H1 (cell line): ENCODE measurements around the gene VPS11. TPM values are rescaled to one million over a fixed set of nuclear protein-coding genes. Genes with fewer than 3 reads are reported as not detected.

Source experiments
- ASH2L ChIP-seq: fragments of 200-600, 300-600 bp; sonication (generic); IDR thresholded peaks from one replicate; pipeline ENCODE4 v1.7.1; 2017; ENCODE audit warnings: low read length
- CBX5 ChIP-seq: fragments of 300-800, 300-1000 bp; sonication (generic); IDR thresholded peaks from 2 replicates; pipeline ENCODE4 v1.7.1; 2016; ENCODE audit warnings: antibody characterized with exemption, low read length, low read depth
- CBX8 ChIP-seq: fragments of 300-800, 300-1000 bp; sonication (generic); IDR thresholded peaks from 2 replicates; pipeline ENCODE4 v1.7.1; 2016; ENCODE audit warnings: low read depth, low read length, borderline replicate concordance
- CEBPB ChIP-seq: IDR thresholded peaks from 2 replicates; pipeline ENCODE4 v1.6.1; 2012; ENCODE audit warnings: low read depth, low read length
- FOSL1 ChIP-seq: IDR thresholded peaks from 2 replicates; pipeline ENCODE4 v1.6.1; 2011; ENCODE audit warnings: mild to moderate bottlenecking, low read depth, low read length, moderate library complexity; ENCODE audit not compliant: insufficient read depth
- GTF2F1 ChIP-seq: IDR thresholded peaks from 2 replicates; pipeline ENCODE4 v1.6.1; 2012; ENCODE audit warnings: low read depth, low read length, improper control_type of control experiment, borderline replicate concordance
- KDM4A ChIP-seq: IDR thresholded peaks from one replicate; pipeline ENCODE4 v1.7.1; 2012; ENCODE audit warnings: low read depth, mild to moderate bottlenecking, moderate library complexity, low read length, inconsistent platforms; ENCODE audit not compliant: severe bottlenecking
- MAFK ChIP-seq: IDR thresholded peaks from 2 replicates; pipeline ENCODE4 v1.6.1; 2012; ENCODE audit warnings: low read depth, mild to moderate bottlenecking, improper control_type of control experiment, low read length
- NANOG ChIP-seq: IDR thresholded peaks from 2 replicates; pipeline ENCODE4 v1.6.1; 2011; ENCODE audit warnings: low read length, low read depth, mild to moderate bottlenecking, inconsistent platforms; ENCODE audit not compliant: insufficient read depth, poor library complexity, severe bottlenecking
- PHF8 ChIP-seq: fragments of 200-600 bp; sonication (generic); conservative IDR thresholded peaks from 2 replicates; pipeline ENCODE4 v1.7.1; 2012; ENCODE audit warnings: low read depth, mild to moderate bottlenecking, inconsistent platforms, low read length, moderate library complexity
- POU5F1 ChIP-seq: IDR thresholded peaks from 2 replicates; pipeline ENCODE4 v1.6.1; 2011; ENCODE audit warnings: low read depth, mild to moderate bottlenecking, low read length, moderate library complexity
- SIN3A ChIP-seq, 2 experiments: IDR thresholded peaks in 1 of 2; conservative IDR thresholded peaks in 1 of 2; 2 replicates each; pipeline ENCODE4 v1.6.1; 2011 to 2012; ENCODE audit warnings: low read length in 2 of 2, improper control_type of control experiment in 1 of 2, low read depth in 1 of 2, mild to moderate bottlenecking in 1 of 2
- SP1 ChIP-seq: IDR thresholded peaks from 2 replicates; pipeline ENCODE4 v1.6.1; 2011; ENCODE audit warnings: low read depth, low read length
- SRF ChIP-seq: IDR thresholded peaks from 2 replicates; pipeline ENCODE4 v1.6.1; 2011; ENCODE audit warnings: mild to moderate bottlenecking, low read depth, low read length, moderate library complexity
- polyA plus RNA-seq, 7 experiments: library from polyadenylated mRNA; depleted of rRNA in 3 of 7; stranded (reverse) in 5 of 7; unstranded in 2 of 7; fragments of >200 nt in 5 of 7; fragments of 200-250 nt in 2 of 7; gene quantifications; 1 replicate in 5 of 7; 2 replicates in 1 of 7; 4 replicates in 1 of 7; pipeline versions ENCODE4 v1.2.1 to v1.2.3, GENCODE V29; 2011 to 2013; ENCODE audit warnings: missing spikeins in 2 of 7, mixed read lengths in 2 of 7
- total RNA-seq: library from RNA; stranded (reverse); fragmentation: NEBNext Ultra II Directional; extraction: Animal tissue kit (Norgen Biotek cat#: 25700); gene quantifications from 2 replicates; pipeline ENCODE4 v1.2.1, GENCODE V29; 2021
- TF ChIP-seq, protein P1 (sequence below): IDR thresholded peaks from 2 replicates; pipeline ENCODE4 v1.6.1; 2011; ENCODE audit warnings: low read length, improper control_type of control experiment

The VPS11 gene
- total and polyA plus RNA-seq, 2 of the 8 experiments (the other 6 are each of a cell fraction or from before 2014, with no cell fraction given), result 13.1 to 15.5 TPM

DNA sequence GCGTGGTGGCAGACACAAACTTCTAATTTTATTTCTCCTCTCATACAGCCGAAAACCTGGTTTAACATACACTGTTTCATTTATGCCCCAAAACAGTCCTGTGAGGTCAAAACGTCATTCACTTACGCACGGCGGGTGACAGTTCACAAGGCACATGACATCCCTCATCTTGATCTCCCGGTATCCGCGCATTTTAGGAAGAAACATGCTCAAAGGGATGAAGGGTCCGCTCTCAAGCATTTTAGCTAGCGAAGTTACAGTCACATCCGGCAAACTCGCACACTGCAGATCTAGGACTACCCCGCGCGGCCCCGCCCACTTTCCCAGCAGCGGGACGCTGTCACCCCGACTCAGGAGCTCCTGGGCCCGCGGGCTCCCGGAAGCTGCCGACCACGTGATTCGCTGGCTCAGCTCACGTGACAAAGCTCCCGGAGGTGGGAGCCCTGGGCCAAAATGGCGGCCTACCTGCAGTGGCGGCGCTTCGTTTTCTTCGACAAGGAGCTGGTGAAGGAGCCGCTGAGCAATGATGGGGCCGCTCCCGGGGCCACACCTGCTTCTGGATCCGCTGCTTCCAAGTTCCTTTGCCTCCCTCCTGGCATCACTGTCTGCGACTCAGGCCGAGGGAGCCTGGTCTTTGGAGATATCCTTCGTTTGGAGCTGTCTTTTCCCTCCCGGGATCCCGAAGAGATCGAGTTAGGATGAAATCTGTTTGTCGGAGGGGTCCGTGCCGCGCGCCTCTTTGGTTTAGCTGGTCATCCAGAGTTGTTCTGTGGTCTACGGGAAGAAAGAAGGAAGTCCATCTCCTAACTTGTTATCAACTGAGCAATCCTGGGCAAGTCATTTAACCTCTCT, at the start of gene VPS11 (continued):
- 0 out of 2 replicates have a peak, but pooled peaks have one; percentile 45 for TF ChIP-seq GTF2F1
- TF ChIP-seq SIN3A (conservative IDR thresholded peaks at IDR 0.05 in 1 of 2, IDR thresholded peaks at IDR 0.05 in 1 of 2; ENCODE audit: low read depth in 1 of 2, low read length in 2 of 2), result peak; percentile 96 to 99; a peak in 3 of 4 replicates
- TF ChIP-seq CBX5, result no peak
- TF ChIP-seq POU5F1, result no peak
- no peak for TF ChIP-seq MAFK
- TF ChIP-seq CEBPB, result no peak
- no peak for TF ChIP-seq NANOG
- TF ChIP-seq, protein P1, sequence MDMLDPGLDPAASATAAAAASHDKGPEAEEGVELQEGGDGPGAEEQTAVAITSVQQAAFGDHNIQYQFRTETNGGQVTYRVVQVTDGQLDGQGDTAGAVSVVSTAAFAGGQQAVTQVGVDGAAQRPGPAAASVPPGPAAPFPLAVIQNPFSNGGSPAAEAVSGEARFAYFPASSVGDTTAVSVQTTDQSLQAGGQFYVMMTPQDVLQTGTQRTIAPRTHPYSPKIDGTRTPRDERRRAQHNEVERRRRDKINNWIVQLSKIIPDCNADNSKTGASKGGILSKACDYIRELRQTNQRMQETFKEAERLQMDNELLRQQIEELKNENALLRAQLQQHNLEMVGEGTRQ, result peak; percentile 99
- TF ChIP-seq ASH2L, result peak; percentile 32
- TF ChIP-seq PHF8, result peak; percentile 78
- peak; percentile 78 for TF ChIP-seq KDM4A
- no peak for TF ChIP-seq SRF
- no peak for TF ChIP-seq CBX8
- no peak for TF ChIP-seq FOSL1
- TF ChIP-seq SP1, result peak; percentile 60; the same call in 1 of the 2 replicates
